ENCODE results near the gene MICAL3. TPM values are rescaled to one million over a fixed set of nuclear protein-coding genes. Genes with fewer than 3 reads are reported as not detected.

The MICAL3 gene
- total and polyA plus RNA-seq, 9 donors: 21.9 to 50.1 (median 32.2) TPM

DNA sequence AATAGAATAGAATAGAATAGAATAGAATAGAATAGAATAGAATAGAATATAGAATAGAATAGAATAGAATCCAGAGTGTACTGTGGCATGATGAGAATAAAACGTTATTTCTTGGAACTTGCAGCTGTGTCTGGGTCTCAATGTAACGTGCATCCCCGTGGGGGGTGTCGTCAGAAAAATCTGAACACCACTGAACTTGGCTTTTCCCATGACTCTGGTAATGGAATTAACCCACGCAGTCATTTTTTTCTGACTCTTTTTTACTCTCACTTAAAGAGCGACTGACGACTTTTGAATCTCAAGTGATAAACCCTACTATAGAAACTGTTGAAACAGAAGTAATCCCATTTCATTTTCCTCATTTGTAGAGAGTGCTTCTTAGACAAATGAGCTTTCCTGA lies 157.7 kb downstream of the MICAL3 start:
- no peak overlapping the region for H3K27ac ChIP-seq (ENCODE audit: low read length)
- DNase-seq: peak; percentile 37
- no peak overlapping the region for H3K4me3 ChIP-seq (ENCODE audit: low read length)
- 31% methylated on average over 4 of the region's 7 CpGs for WGBS (ENCODE audit: insufficient coverage)
- H3K27me3 ChIP-seq (ENCODE audit: control insufficient read depth, insufficient read depth, low read length): no peaks in the 10 kb centered on the region
- peaks cover 67% of the 10 kb centered on the region for H3K36me3 ChIP-seq (ENCODE audit: control insufficient read depth, insufficient read depth, low read length)
- H3K4me1 ChIP-seq (ENCODE audit: control insufficient read depth, insufficient read depth, low read length): peaks cover 7% of the 10 kb centered on the region
- no peaks in the 10 kb centered on the region for H3K9me3 ChIP-seq (replicated peaks; ENCODE audit: control insufficient read depth, low read depth, low read length)

DNA sequence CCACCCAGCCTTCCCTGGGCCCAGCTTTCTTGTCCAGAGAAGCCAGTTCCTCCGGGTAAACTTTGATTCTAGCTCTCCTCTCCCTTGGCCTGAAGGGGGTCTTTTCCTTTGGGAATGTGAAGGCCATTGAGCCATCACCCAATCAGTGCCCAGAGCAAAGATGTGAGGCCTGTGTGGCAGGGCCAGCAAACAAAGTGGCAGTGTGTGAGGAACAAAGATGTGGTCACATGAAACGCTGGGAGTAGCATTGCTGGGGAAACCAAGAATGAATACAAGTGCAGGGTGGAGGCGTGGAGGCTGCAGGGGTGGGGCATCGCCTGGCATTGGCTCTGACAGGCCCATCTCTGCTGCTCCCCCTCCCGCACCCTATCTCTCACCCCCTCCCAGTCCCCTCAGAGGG lies 158.2 kb downstream of the MICAL3 start:
- no peak for DNase-seq
- H3K9me3 ChIP-seq (replicated peaks; ENCODE audit: control insufficient read depth, low read depth, low read length): no peaks in the 10 kb centered on the region
- H3K4me1 ChIP-seq (ENCODE audit: control insufficient read depth, insufficient read depth, low read length): peaks cover 7% of the 10 kb centered on the region
- no peak overlapping the region for H3K27ac ChIP-seq (ENCODE audit: low read length)
- H3K4me3 ChIP-seq (ENCODE audit: low read length): no peak overlapping the region
- H3K27me3 ChIP-seq (ENCODE audit: control insufficient read depth, insufficient read depth, low read length): no peaks in the 10 kb centered on the region
- peaks cover 63% of the 10 kb centered on the region for H3K36me3 ChIP-seq (ENCODE audit: control insufficient read depth, insufficient read depth, low read length)
- no CpG with 5 or more reads among the region's 5 CpGs for WGBS (ENCODE audit: insufficient coverage)

DNA sequence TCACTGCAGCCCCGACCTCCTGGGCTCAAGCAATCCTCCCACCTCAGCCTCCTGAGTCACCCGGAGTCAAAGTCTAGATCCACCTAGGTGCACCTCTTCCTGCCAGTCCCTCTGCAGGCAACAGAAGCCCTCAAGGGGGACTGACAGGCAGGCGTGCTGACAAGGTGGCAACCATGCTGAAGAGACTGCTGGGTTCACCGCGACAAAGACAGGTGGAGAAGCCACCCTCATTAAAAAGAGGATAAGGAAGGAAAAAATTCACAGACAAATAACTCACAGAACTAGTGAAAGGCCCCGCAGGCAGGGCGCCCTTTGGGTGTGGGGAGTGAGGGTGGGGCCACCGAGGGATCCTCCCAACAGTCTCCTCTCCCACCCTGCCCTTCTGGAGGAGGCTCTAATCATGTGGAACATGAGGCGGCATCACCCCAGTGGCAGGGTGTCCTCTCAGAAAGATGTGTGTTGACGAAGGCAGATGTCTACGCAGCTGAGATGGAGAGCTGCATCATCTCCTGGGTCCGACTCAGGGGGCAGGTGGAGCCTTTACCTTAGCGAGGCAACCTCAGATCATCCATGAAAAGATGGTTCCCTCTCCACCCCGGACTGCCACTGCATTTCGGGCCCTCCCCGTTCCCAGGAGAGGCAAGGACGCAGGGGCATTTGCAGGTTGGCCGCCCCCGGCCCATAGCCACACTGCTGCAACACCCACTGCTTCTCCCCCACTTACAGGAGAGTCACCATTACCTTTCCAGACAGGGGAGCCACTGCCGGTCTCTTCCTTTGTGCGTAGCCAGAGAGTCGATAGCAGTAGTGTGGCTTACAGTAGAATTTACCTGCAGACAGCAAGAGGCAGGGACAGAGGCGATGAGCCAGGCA lies 158.9 kb downstream of the MICAL3 start:
- Histone ChIP-seq H3K27ac (ENCODE audit: low read length) (no peak overlapping the region), H3K4me1 (ENCODE audit: control insufficient read depth, insufficient read depth, low read length) (peaks cover 10% of the 10 kb centered on the region), H3K4me3 (ENCODE audit: low read length) (no peak overlapping the region), H3K27me3 (ENCODE audit: control insufficient read depth, insufficient read depth, low read length) (no peaks in the 10 kb centered on the region), H3K36me3 (ENCODE audit: control insufficient read depth, insufficient read depth, low read length) (peaks cover 56% of the 10 kb centered on the region), H3K9me3 (replicated peaks; ENCODE audit: control insufficient read depth, low read depth, low read length) (no peaks in the 10 kb centered on the region)
- no peak for DNase-seq
- WGBS (ENCODE audit: insufficient coverage): 93% methylated on average over 10 of the region's 23 CpGs

DNA sequence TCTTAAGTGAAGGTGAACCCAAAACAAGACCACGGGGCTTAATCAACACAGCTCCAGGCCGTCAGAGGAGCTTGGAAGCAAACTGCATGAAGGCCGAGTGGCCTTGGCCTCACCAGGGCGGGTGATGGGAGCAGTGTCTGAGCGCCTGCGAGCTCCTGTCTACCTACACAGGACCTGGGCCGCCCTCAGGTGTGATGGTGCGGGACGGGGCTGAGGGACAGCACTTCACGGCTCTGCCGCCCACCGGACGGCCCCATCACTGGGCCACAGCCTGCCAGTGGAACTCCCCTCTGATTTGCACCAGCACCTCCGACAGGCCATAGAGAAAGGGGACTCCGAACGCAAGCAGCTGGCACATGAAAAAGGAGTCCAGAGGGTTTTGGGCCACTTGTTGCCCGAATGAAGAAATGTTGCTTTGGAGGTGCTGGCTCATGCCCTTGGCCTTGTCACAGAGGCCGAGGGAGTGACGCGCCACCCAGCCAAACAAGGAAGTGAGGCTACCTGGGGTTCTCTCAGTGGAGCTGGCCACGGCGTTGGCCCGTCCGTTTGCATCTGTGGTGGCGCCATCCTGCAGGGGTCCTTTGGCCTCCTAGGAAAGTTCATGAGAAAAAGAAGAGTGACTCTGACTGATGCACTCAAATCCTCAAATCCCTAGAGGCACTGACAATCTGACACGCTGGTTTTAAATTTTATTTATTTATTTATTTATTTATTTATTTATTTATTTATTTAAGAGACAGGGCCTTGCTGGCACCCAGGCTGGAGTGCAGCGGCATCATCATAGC lies 159.8 kb downstream of the MICAL3 start:
- Histone ChIP-seq H3K9me3 (replicated peaks; ENCODE audit: control insufficient read depth, low read depth, low read length) (no peaks in the 10 kb centered on the region), H3K27ac (ENCODE audit: low read length) (no peak overlapping the region), H3K36me3 (ENCODE audit: control insufficient read depth, insufficient read depth, low read length) (peaks cover 47% of the 10 kb centered on the region), H3K27me3 (ENCODE audit: control insufficient read depth, insufficient read depth, low read length) (no peaks in the 10 kb centered on the region), H3K4me1 (ENCODE audit: control insufficient read depth, insufficient read depth, low read length) (peaks cover 18% of the 10 kb centered on the region), H3K4me3 (ENCODE audit: low read length) (no peak overlapping the region)
- DNase-seq: no peak
- 98% methylated on average over 17 of the region's 27 CpGs for WGBS (ENCODE audit: insufficient coverage)

DNA sequence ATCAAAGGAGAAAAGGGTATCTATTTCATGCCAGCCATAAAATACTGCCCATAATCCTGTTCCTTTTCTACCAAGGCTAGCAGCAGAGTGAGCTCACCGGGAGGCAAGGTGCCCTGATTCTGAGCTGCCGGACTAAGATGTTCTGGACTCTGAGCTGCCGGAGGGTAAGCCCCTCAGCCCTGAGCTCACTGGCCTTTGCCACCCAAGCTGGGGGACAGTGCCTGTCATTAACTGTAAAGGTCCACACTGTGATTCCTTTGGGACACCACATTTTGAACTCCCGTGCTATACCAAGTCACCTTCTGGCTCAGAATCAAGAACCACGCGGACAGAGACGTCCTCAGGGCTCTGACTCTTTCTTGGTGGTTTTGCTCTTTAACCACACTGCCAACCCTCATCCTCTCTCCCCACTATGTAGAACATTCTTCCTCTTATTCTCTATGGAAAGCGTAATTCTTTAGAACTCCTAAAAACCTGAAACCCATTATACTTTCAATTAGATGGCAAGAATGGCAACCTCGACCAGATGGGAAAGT lies 161.6 kb downstream of the MICAL3 start:
- peaks cover 29% of the 10 kb centered on the region for H3K4me1 ChIP-seq (ENCODE audit: control insufficient read depth, insufficient read depth, low read length)
- no peak overlapping the region for H3K27ac ChIP-seq (ENCODE audit: low read length)
- no peak overlapping the region for H3K4me3 ChIP-seq (ENCODE audit: low read length)
- H3K9me3 ChIP-seq (replicated peaks; ENCODE audit: control insufficient read depth, low read depth, low read length): no peaks in the 10 kb centered on the region
- peaks cover 37% of the 10 kb centered on the region for H3K36me3 ChIP-seq (ENCODE audit: control insufficient read depth, insufficient read depth, low read length)
- 94% methylated on average over 7 of the region's 9 CpGs for WGBS (ENCODE audit: insufficient coverage)
- no peak for DNase-seq
- no peaks in the 10 kb centered on the region for H3K27me3 ChIP-seq (ENCODE audit: control insufficient read depth, insufficient read depth, low read length)

DNA sequence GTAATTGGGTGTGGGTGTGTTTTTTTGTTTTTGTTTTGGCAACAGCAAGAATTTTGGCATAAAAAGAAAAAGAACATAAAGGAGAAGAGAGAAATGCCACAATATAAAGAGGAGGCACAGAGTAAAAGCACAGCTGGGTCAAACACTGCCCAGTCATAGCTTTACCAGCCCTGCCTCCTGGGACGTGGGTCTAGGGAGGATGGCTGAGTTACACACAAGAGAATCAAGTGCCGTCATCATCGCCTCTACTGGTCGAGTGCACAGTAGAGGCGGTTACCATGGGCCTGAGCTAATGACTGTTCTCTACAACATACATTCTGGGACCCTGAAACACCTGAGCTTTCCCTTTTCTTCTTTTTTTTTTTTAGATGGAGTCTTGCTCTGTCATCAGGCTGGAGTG lies 162.5 kb downstream of the MICAL3 start:
- H3K27ac ChIP-seq (ENCODE audit: low read length): no peak overlapping the region

DNA sequence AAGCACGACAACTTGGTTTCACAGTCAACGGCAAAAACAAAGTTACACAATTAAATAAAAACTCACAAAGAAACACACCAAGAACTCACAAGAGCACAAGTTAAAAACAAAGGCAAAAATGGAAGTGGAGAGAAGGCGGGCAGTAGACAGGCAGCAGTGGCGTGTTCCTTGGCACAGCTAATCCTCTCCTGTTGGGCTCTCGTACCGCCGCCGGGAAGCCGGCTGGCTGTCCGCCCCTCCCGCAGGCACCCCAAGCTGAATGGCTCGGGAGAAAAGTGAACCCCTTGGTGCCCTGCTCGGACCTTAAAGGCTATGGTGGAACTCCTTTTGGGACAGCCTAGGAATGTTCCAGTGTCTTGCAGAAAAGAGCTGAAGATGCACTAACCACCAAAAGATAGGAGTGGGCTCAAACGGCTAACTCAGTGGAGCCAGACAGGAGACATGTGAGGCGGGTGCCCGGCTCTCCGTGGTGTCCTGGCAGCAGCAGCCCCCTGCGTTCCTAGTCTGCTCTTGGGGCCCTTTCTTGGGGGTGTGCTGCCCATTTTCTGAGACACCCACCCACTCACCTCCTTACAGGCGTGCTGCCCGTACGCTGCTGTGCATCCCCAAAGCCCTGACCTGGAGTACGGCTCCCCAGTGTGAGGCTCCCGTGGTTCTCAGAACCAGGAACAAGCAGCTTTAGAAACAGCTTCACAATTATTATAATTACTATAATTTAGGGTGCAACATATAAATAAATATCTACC lies 164.0 kb downstream of the MICAL3 start:
- H3K27ac ChIP-seq (ENCODE audit: low read length): no peak overlapping the region
- peaks cover 30% of the 10 kb centered on the region for H3K4me1 ChIP-seq (ENCODE audit: control insufficient read depth, insufficient read depth, low read length)
- 88% methylated on average over 16 of the region's 23 CpGs for WGBS (ENCODE audit: insufficient coverage)
- H3K27me3 ChIP-seq (ENCODE audit: control insufficient read depth, insufficient read depth, low read length): no peaks in the 10 kb centered on the region
- H3K4me3 ChIP-seq (ENCODE audit: low read length): no peak overlapping the region
- H3K36me3 ChIP-seq (ENCODE audit: control insufficient read depth, insufficient read depth, low read length): peaks cover 27% of the 10 kb centered on the region
- no peak for DNase-seq
- no peaks in the 10 kb centered on the region for H3K9me3 ChIP-seq (replicated peaks; ENCODE audit: control insufficient read depth, low read depth, low read length)

More for the DNA sequence above, 162.5 kb downstream of the MICAL3 start:
- Histone ChIP-seq H3K4me1 (ENCODE audit: control insufficient read depth, insufficient read depth, low read length) (peaks cover 23% of the 10 kb centered on the region), H3K27me3 (ENCODE audit: control insufficient read depth, insufficient read depth, low read length) (no peaks in the 10 kb centered on the region), H3K9me3 (replicated peaks; ENCODE audit: control insufficient read depth, low read depth, low read length) (no peaks in the 10 kb centered on the region), H3K36me3 (ENCODE audit: control insufficient read depth, insufficient read depth, low read length) (peaks cover 35% of the 10 kb centered on the region), H3K4me3 (ENCODE audit: low read length) (no peak overlapping the region)
- DNase-seq: no peak
- 88% methylated on average over 5 of the region's 5 CpGs for WGBS (ENCODE audit: insufficient coverage)

DNA sequence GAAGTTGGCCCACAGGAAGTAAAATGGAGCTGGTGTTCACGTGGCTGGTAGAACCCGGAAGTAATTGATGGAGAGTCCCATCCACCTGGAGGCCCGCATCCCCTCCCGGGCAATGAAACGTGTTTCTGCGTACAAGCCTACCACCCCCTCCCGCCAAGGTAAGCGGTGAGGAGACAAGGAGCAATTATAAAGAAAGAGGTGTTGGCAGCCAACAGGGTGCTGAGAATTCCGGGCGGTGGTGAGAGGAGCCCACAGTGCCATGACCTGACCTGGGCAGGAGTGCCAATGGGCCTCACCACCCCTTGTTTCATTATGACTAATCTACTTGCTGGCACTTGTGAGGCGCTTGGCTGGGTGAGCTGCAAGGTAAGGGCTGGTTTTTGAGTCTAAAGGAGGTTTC lies 166.3 kb downstream of the MICAL3 start:
- no peaks in the 10 kb centered on the region for H3K27me3 ChIP-seq (ENCODE audit: control insufficient read depth, insufficient read depth, low read length)
- WGBS (ENCODE audit: insufficient coverage): 100% methylated on average over 2 of the region's 11 CpGs
- DNase-seq: no peak
- H3K36me3 ChIP-seq (ENCODE audit: control insufficient read depth, insufficient read depth, low read length): peaks cover 14% of the 10 kb centered on the region
- H3K4me3 ChIP-seq (ENCODE audit: low read length): no peak overlapping the region
- no peaks in the 10 kb centered on the region for H3K9me3 ChIP-seq (replicated peaks; ENCODE audit: control insufficient read depth, low read depth, low read length)
- no peak overlapping the region for H3K27ac ChIP-seq (ENCODE audit: low read length)
- H3K4me1 ChIP-seq (ENCODE audit: control insufficient read depth, insufficient read depth, low read length): peaks cover 43% of the 10 kb centered on the region

DNA sequence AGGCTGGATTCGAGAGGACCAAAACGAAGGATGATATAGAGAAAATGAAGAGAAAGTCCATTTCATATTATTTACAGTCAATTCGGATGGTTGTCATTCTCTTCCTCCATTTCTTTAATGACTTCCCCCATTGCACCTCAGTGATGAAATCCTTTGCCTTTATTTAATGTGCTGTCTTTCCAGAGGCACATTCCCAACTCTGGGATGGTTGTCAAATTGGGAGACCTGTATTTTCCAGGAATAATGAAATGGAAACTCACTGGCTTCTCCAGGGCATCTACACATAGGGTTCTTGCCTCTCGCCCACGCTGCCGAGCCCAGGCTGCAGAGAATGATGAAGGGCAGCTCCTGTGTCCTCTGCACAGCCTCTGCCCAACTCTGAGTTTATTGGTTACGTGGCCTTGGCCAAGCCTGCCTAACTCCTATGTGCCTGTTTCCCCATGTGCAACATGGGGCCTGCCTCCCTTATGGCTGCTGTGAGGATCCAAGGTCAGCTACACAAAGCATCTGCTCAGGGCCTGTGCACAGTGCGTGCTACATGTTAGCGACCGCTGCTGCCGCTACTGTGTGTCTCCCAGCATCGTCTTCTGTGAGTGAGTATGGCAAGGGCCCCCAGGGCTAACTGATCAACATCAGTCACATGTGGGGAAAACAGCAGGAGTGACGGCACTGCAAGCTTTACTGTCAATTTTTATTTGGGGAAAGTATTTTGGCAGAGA lies 168.6 kb downstream of the MICAL3 start:
- peaks cover 64% of the 10 kb centered on the region for H3K4me1 ChIP-seq (ENCODE audit: control insufficient read depth, insufficient read depth, low read length)
- no peaks in the 10 kb centered on the region for H3K27me3 ChIP-seq (ENCODE audit: control insufficient read depth, insufficient read depth, low read length)
- H3K9me3 ChIP-seq (replicated peaks; ENCODE audit: control insufficient read depth, low read depth, low read length): no peaks in the 10 kb centered on the region
- no peak overlapping the region for H3K4me3 ChIP-seq (ENCODE audit: low read length)
- peak; percentile 68 for DNase-seq
- H3K27ac ChIP-seq (ENCODE audit: low read length): no peak overlapping the region
- WGBS (ENCODE audit: insufficient coverage): 67% methylated on average over 9 of the region's 13 CpGs
- peaks cover 10% of the 10 kb centered on the region for H3K36me3 ChIP-seq (ENCODE audit: control insufficient read depth, insufficient read depth, low read length)

All from muscle of leg (tissue), 11 donors.